HCT116 (cell line): ENCODE measurements around the gene SCAF4.

Experiments used
- JUND ChIP-seq: IDR thresholded peaks from 2 replicates; pipeline ENCODE4 v1.6.1; 2012
- POLR2A ChIP-seq: IDR thresholded peaks from 2 replicates; pipeline ENCODE4 v1.7.0; 2011; ENCODE audit warnings: borderline replicate concordance; ENCODE audit not compliant: insufficient read depth, insufficient read length; ENCODE audit errors: extremely low read depth
- TF ChIP-seq, protein P1 (sequence below), 3 experiments: fragments of 200-600 bp in 1 of 3; sonication (generic) in 1 of 3; IDR thresholded peaks in 2 of 3; conservative IDR thresholded peaks in 1 of 3; 2 replicates each; pipeline ENCODE4 v1.5.1; 2012 to 2017; ENCODE audit warnings: low read depth in 2 of 3, low read length in 2 of 3, antibody characterized with exemption in 1 of 3, borderline replicate concordance in 1 of 3, control low read depth in 1 of 3, mild to moderate bottlenecking in 1 of 3, mixed read lengths in 1 of 3, mixed run types in 1 of 3, moderate library complexity in 1 of 3; ENCODE audit not compliant: insufficient read depth in 1 of 3
- TF ChIP-seq, protein P2 (sequence below): IDR thresholded peaks from 2 replicates; pipeline ENCODE4 v1.6.1; 2012; ENCODE audit warnings: low read depth

DNA sequence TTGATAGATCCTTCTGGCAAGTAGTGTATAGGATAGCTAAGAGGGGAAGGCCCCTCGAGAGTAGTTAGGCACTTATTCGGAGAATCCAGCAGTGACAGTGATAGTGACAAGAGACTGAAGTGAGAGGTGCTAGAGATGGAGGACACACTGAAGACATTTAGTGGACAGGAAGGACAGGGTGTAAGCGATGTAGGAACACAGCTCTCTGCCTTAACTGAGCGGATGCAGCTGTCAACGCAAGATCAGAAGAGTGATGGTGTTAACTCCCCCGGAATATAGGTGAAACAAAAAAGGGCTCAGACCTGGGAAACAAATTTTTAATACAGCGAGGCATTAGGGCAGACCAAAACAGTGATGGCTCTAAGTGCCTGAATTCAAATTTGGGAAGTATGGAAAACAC lies 56.6 kb downstream of the SCAF4 start:
- TF ChIP-seq, protein P1, sequence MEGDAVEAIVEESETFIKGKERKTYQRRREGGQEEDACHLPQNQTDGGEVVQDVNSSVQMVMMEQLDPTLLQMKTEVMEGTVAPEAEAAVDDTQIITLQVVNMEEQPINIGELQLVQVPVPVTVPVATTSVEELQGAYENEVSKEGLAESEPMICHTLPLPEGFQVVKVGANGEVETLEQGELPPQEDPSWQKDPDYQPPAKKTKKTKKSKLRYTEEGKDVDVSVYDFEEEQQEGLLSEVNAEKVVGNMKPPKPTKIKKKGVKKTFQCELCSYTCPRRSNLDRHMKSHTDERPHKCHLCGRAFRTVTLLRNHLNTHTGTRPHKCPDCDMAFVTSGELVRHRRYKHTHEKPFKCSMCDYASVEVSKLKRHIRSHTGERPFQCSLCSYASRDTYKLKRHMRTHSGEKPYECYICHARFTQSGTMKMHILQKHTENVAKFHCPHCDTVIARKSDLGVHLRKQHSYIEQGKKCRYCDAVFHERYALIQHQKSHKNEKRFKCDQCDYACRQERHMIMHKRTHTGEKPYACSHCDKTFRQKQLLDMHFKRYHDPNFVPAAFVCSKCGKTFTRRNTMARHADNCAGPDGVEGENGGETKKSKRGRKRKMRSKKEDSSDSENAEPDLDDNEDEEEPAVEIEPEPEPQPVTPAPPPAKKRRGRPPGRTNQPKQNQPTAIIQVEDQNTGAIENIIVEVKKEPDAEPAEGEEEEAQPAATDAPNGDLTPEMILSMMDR (IDR thresholded peaks at IDR 0.05 in 2 of 3, conservative IDR thresholded peaks at IDR 0.05 in 1 of 3; ENCODE audit: borderline replicate concordance in 1 of 3, insufficient read depth in 1 of 3, low read depth in 2 of 3, low read length in 2 of 3): no peak
- TF ChIP-seq POLR2A (no peak), JUND (no peak)
- TF ChIP-seq, protein P2, sequence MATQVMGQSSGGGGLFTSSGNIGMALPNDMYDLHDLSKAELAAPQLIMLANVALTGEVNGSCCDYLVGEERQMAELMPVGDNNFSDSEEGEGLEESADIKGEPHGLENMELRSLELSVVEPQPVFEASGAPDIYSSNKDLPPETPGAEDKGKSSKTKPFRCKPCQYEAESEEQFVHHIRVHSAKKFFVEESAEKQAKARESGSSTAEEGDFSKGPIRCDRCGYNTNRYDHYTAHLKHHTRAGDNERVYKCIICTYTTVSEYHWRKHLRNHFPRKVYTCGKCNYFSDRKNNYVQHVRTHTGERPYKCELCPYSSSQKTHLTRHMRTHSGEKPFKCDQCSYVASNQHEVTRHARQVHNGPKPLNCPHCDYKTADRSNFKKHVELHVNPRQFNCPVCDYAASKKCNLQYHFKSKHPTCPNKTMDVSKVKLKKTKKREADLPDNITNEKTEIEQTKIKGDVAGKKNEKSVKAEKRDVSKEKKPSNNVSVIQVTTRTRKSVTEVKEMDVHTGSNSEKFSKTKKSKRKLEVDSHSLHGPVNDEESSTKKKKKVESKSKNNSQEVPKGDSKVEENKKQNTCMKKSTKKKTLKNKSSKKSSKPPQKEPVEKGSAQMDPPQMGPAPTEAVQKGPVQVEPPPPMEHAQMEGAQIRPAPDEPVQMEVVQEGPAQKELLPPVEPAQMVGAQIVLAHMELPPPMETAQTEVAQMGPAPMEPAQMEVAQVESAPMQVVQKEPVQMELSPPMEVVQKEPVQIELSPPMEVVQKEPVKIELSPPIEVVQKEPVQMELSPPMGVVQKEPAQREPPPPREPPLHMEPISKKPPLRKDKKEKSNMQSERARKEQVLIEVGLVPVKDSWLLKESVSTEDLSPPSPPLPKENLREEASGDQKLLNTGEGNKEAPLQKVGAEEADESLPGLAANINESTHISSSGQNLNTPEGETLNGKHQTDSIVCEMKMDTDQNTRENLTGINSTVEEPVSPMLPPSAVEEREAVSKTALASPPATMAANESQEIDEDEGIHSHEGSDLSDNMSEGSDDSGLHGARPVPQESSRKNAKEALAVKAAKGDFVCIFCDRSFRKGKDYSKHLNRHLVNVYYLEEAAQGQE: no peak
